Ishikawa (cell line): ENCODE results near the gene RBMS1.

ENCODE experiments used
- CEBPB ChIP-seq: IDR thresholded peaks from 2 replicates; pipeline ENCODE4 v1.6.1; 2012
- CREB1 ChIP-seq: IDR thresholded peaks from 2 replicates; pipeline ENCODE4 v1.6.1; 2012; ENCODE audit warnings: low read depth
- EGR1 ChIP-seq: IDR thresholded peaks from 2 replicates; pipeline ENCODE4 v1.6.1; 2012
- EP300 ChIP-seq: IDR thresholded peaks from 2 replicates; pipeline ENCODE4 v1.6.1; 2012; ENCODE audit warnings: borderline replicate concordance
- FOXM1 ChIP-seq: IDR thresholded peaks from 2 replicates; pipeline ENCODE4 v1.6.1; 2012; ENCODE audit warnings: low read depth, borderline replicate concordance
- MAX ChIP-seq: IDR thresholded peaks from 2 replicates; pipeline ENCODE4 v1.6.1; 2012
- NFIC ChIP-seq: IDR thresholded peaks from 2 replicates; pipeline ENCODE4 v1.6.1; 2012
- RAD21 ChIP-seq: IDR thresholded peaks from 2 replicates; pipeline ENCODE4 v1.6.1; 2012; ENCODE audit warnings: low read depth
- REST ChIP-seq: IDR thresholded peaks from 2 replicates; pipeline ENCODE4 v1.6.1; 2012; ENCODE audit warnings: low read depth, mild to moderate bottlenecking
- TAF1 ChIP-seq: IDR thresholded peaks from 2 replicates; pipeline ENCODE4 v1.6.1; 2012; ENCODE audit warnings: low read depth, mild to moderate bottlenecking
- TCF12 ChIP-seq: IDR thresholded peaks from 2 replicates; pipeline ENCODE4 v1.6.1; 2012; ENCODE audit warnings: low read depth
- TEAD4 ChIP-seq: IDR thresholded peaks from 2 replicates; pipeline ENCODE4 v1.6.1; 2012
- USF1 ChIP-seq: IDR thresholded peaks from 2 replicates; pipeline ENCODE4 v1.6.1; 2012
- YY1 ChIP-seq: IDR thresholded peaks from 2 replicates; pipeline ENCODE4 v1.6.1; 2012; ENCODE audit warnings: low read depth
- ZBTB7A ChIP-seq: IDR thresholded peaks from 2 replicates; pipeline ENCODE4 v1.6.1; 2012; ENCODE audit warnings: low read depth

RBMS1 gene

GRCh38 chr2:160477032-160477431 is 16.6 kb downstream of the RBMS1 start:
- TF ChIP-seq MAX (no peak), CREB1 (no peak), CEBPB (no peak), ZBTB7A (no peak), EGR1 (no peak), EP300 (no peak)

- TF ChIP-seq REST (no peak), TEAD4 (peak; percentile 23; the same call in 1 of the 2 replicates)
Observed at GRCh38 chr2:160474891-160475787, 18.5 kb downstream of the RBMS1 start.

- no peak for TF ChIP-seq REST
- TF ChIP-seq USF1: no peak
- no peak for TF ChIP-seq TCF12
- no peak for TF ChIP-seq YY1
- no peak for TF ChIP-seq EGR1
- TF ChIP-seq MAX: no peak
Observed at GRCh38 chr2:160474319-160474645, 19.3 kb downstream of the RBMS1 start.

- TF ChIP-seq EGR1 (no peak), EP300 (no peak), MAX (no peak), FOXM1 (no peak; the same call in 1 of the 2 replicates), TCF12 (no peak), YY1 (no peak), CEBPB (no peak), TEAD4 (no peak; the same call in 1 of the 2 replicates), TAF1 (no peak), CREB1 (no peak)
Observed at GRCh38 chr2:160473468-160474318, 19.9 kb downstream of the RBMS1 start.

- TF ChIP-seq EP300: peak; percentile 53; the same call in 1 of the 2 replicates
- TF ChIP-seq FOXM1: peak; percentile 44; the same call in 1 of the 2 replicates
- peak; percentile 44; the same call in 1 of the 2 replicates for TF ChIP-seq NFIC
- 0 out of 2 replicates have a peak, but pooled peaks have one; percentile 39 for TF ChIP-seq MAX
- no peak for TF ChIP-seq USF1
- no peak for TF ChIP-seq ZBTB7A
Observed at GRCh38 chr2:160472839-160473251, 20.8 kb downstream of the RBMS1 start.

- no peak for TF ChIP-seq TAF1
- no peak for TF ChIP-seq EGR1
- no peak for TF ChIP-seq CEBPB
- TF ChIP-seq EP300: no peak
- TF ChIP-seq TEAD4: no peak
- no peak for TF ChIP-seq FOXM1
- no peak for TF ChIP-seq MAX
- no peak for TF ChIP-seq REST
- no peak for TF ChIP-seq ZBTB7A
- no peak for TF ChIP-seq USF1
- TF ChIP-seq YY1: no peak
- TF ChIP-seq RAD21: no peak
- no peak for TF ChIP-seq TCF12
- no peak for TF ChIP-seq NFIC
- TF ChIP-seq CREB1: no peak
Observed at GRCh38 chr2:160471950-160472349, 21.7 kb downstream of the RBMS1 start.
